Right atrium auricular region (tissue), 2 donors: ENCODE results near the gene GRM8. TPM values are rescaled to one million over a fixed set of nuclear protein-coding genes. Genes with fewer than 3 reads are reported as not detected.
"Not testable (repeated sequence)": the region's sequence is repeated elsewhere in the genome, so short reads cannot be mapped to it uniquely, and the experiment has no call there.

ENCODE experiments used
- DNase-seq: peaks from one replicate; pipeline ENCODE4 v3.0.0-alpha.2; 2019; ENCODE audit warnings: low spot score
- H3K27ac ChIP-seq, 2 donors: fragments of 200-600 bp; sonication (generic); 1 replicate in 1 of 2; 2 replicates in 1 of 2; pipeline ENCODE4 v1.5.1; 2016 to 2019
- H3K27me3 ChIP-seq, 2 donors: fragments of 200-600 bp; sonication (generic); one replicate each; pipeline versions ENCODE4 v1.5.1 to v1.6.0; 2017 to 2019
- H3K36me3 ChIP-seq: fragments of 200-600 bp; sonication (generic); one replicate; pipeline ENCODE4 v1.5.1; 2016
- H3K4me1 ChIP-seq, 2 donors: fragments of 200-600 bp; sonication (generic); one replicate each; pipeline versions ENCODE4 v1.5.1 to v1.6.0; 2017 to 2019
- H3K4me3 ChIP-seq, 2 donors: fragments of 200-600 bp; sonication (generic); 1 replicate in 1 of 2; 2 replicates in 1 of 2; pipeline ENCODE4 v1.5.1; 2017 to 2019; ENCODE audit warnings: mild to moderate bottlenecking in 1 of 2, moderate library complexity in 1 of 2
- H3K9me3 ChIP-seq, 2 donors: fragments of 200-600 bp; sonication (generic); one replicate each; pipeline ENCODE4 v1.5.1; 2019
- CTCF ChIP-seq, 2 donors: fragments of 200-600 bp; sonication (generic); IDR thresholded peaks; one replicate each; pipeline ENCODE4 v1.5.1; 2019; ENCODE audit warnings: antibody characterized with exemption in 2 of 2
- total RNA-seq, 2 donors: library from RNA; depleted of rRNA; stranded (reverse); fragments of >200 nt; gene quantifications; one replicate each; pipeline ENCODE4 v1.1.0, GENCODE V29; 2016

GRM8 gene
- total RNA-seq, 2 donors from 2014 or later = not detected

GRCh38 chr7:126882730-126883129, 370.0 kb downstream of the GRM8 start:
- H3K27ac ChIP-seq, H3K4me3 ChIP-seq, H3K9me3 ChIP-seq: not testable (repeated sequence)

GRCh38 chr7:126881908-126882307, 370.8 kb downstream of the GRM8 start:
- not testable (repeated sequence) for H3K27me3 ChIP-seq, H3K36me3 ChIP-seq, H3K27ac ChIP-seq, H3K4me3 ChIP-seq, DNase-seq, H3K4me1 ChIP-seq, H3K9me3 ChIP-seq

More at GRCh38 chr7:126882730-126883129, 370.0 kb downstream of the GRM8 start:
- H3K4me1 ChIP-seq, H3K36me3 ChIP-seq, DNase-seq, H3K27me3 ChIP-seq: not testable (repeated sequence)

GRCh38 chr7:126881315-126881714, 371.4 kb downstream of the GRM8 start:
- no peak for DNase-seq
- H3K9me3 ChIP-seq = no peaks in the 10 kb centered on the region
- no peak overlapping the region for H3K4me3 ChIP-seq
- no peak overlapping the region for H3K27ac ChIP-seq
- no peaks in the 10 kb centered on the region for H3K4me1 ChIP-seq
- no peaks in the 10 kb centered on the region for H3K36me3 ChIP-seq
- no peaks in the 10 kb centered on the region for H3K27me3 ChIP-seq
- TF ChIP-seq CTCF (IDR thresholded peaks at IDR 0.05) = no peak

- not testable (repeated sequence) for H3K4me1 ChIP-seq, DNase-seq, H3K9me3 ChIP-seq, H3K36me3 ChIP-seq, H3K4me3 ChIP-seq, H3K27ac ChIP-seq, H3K27me3 ChIP-seq
These were observed 376.2 kb downstream of the GRM8 start for GRCh38 chr7:126876536-126876935.

GRCh38 chr7:126856691-126857291, 395.9 kb downstream of the GRM8 start:
- Histone ChIP-seq H3K36me3 (no peaks in the 10 kb centered on the region), H3K27me3 (no peaks in the 10 kb centered on the region), H3K4me1 (no peaks in the 10 kb centered on the region), H3K4me3 (no peak overlapping the region), H3K27ac (no peak overlapping the region), H3K9me3 (no peaks in the 10 kb centered on the region)
- no peak for DNase-seq
- TF ChIP-seq CTCF (IDR thresholded peaks at IDR 0.05) = peak in 1 of 2 donors; percentile 43

GRCh38 chr7:126845331-126845730, 407.4 kb downstream of the GRM8 start:
- Histone ChIP-seq H3K9me3 (no peaks in the 10 kb centered on the region), H3K27ac (no peak overlapping the region), H3K4me1 (no peaks in the 10 kb centered on the region), H3K4me3 (no peak overlapping the region), H3K27me3 (no peaks in the 10 kb centered on the region), H3K36me3 (no peaks in the 10 kb centered on the region)
- no peak for DNase-seq
- TF ChIP-seq CTCF (IDR thresholded peaks at IDR 0.05) = no peak

- no peak overlapping the region for H3K27ac ChIP-seq
- no peaks in the 10 kb centered on the region for H3K36me3 ChIP-seq
- no peak overlapping the region for H3K4me3 ChIP-seq
- DNase-seq = no peak
- H3K4me1 ChIP-seq = no peaks in the 10 kb centered on the region
- TF ChIP-seq CTCF (IDR thresholded peaks at IDR 0.05) = no peak
- H3K27me3 ChIP-seq = no peaks in the 10 kb centered on the region
- H3K9me3 ChIP-seq = no peaks in the 10 kb centered on the region
These were observed 408.9 kb downstream of the GRM8 start for GRCh38 chr7:126843883-126844282.
